Osteoblast (primary cell): ENCODE results near the gene CYP26B1. TPM values are rescaled to one million over a fixed set of nuclear protein-coding genes. Genes with fewer than 3 reads are reported as not detected.

Experiments used
- DNase-seq: peaks from one replicate; pipeline ENCODE4 v3.0.0; 2011; ENCODE audit warnings: low spot score, mixed read lengths; ENCODE audit not compliant: insufficient read length; ENCODE audit errors: missing footprints
- H2AFZ ChIP-seq: 2 replicates; pipeline ENCODE4 v1.6.0; 2011; ENCODE audit warnings: mild to moderate bottlenecking, low read length
- H3K27ac ChIP-seq: 2 replicates; pipeline ENCODE4 v1.5.1; 2011; ENCODE audit warnings: mild to moderate bottlenecking, low read depth, low read length, moderate library complexity
- H3K27me3 ChIP-seq: 2 replicates; pipeline ENCODE4 v1.6.0; 2012; ENCODE audit warnings: mild to moderate bottlenecking, control low read depth, inconsistent platforms, low read length, moderate library complexity; ENCODE audit not compliant: insufficient read depth
- H3K36me3 ChIP-seq: 2 replicates; pipeline ENCODE4 v1.5.1; 2011; ENCODE audit warnings: mild to moderate bottlenecking, low read length, control low read depth, moderate library complexity; ENCODE audit not compliant: insufficient read depth
- H3K4me1 ChIP-seq: 2 replicates; pipeline ENCODE4 v1.5.1; 2011; ENCODE audit warnings: mild to moderate bottlenecking, low read length, control low read depth, moderate library complexity; ENCODE audit not compliant: insufficient read depth
- H3K4me2 ChIP-seq: 2 replicates; pipeline ENCODE4 v1.6.0; 2011; ENCODE audit warnings: mild to moderate bottlenecking, low read length; ENCODE audit not compliant: insufficient read depth
- H3K4me3 ChIP-seq: fragments of 200-600 bp; sonication (generic); 3 replicates; pipeline ENCODE4 v1.5.1; 2012; ENCODE audit warnings: mild to moderate bottlenecking, low read length, inconsistent platforms; ENCODE audit not compliant: insufficient read depth
- H3K79me2 ChIP-seq: 2 replicates; pipeline ENCODE4 v1.6.0; 2012; ENCODE audit warnings: mild to moderate bottlenecking, low read length, control low read depth, inconsistent platforms; ENCODE audit not compliant: insufficient read depth
- H3K9me3 ChIP-seq: 2 replicates; pipeline ENCODE4 v1.5.1; 2011; ENCODE audit warnings: low read depth, low read length, control low read depth
- H4K20me1 ChIP-seq: 2 replicates; pipeline ENCODE4 v1.6.0; 2012; ENCODE audit warnings: mild to moderate bottlenecking, low read length, control low read depth; ENCODE audit not compliant: insufficient read depth
- CTCF ChIP-seq: IDR thresholded peaks from 2 replicates; pipeline ENCODE4 v1.5.1; 2011; ENCODE audit warnings: mild to moderate bottlenecking, low read depth, low read length, moderate library complexity; ENCODE audit errors: extremely low read depth
- total RNA-seq: library from RNA; depleted of rRNA; stranded (reverse); fragments of >200 nt; gene quantifications from 2 replicates; pipeline ENCODE4 v1.2.3, GENCODE V29; 2012

The CYP26B1 gene
- total RNA-seq, 1 donor = under 0.01 TPM

GRCh38 chr2:72132981-72133720 is 14.5 kb downstream of the CYP26B1 start:
- Histone ChIP-seq H3K4me2 (no peak overlapping the region), H3K9me3 (no peaks in the 10 kb centered on the region), H3K27me3 (peaks cover 20% of the 10 kb centered on the region), H3K4me3 (no peak overlapping the region), H3K4me1 (no peaks in the 10 kb centered on the region), H3K79me2 (no peaks in the 10 kb centered on the region), H4K20me1 (no peaks in the 10 kb centered on the region), H3K36me3 (no peaks in the 10 kb centered on the region), H3K27ac (no peak overlapping the region), H2AFZ (no peak overlapping the region)
- no peak for TF ChIP-seq CTCF
- peak; percentile 66 for DNase-seq

GRCh38 chr2:72131916-72132841 is 15.5 kb downstream of the CYP26B1 start:
- Histone ChIP-seq H3K4me1 (no peaks in the 10 kb centered on the region), H4K20me1 (no peaks in the 10 kb centered on the region), H3K9me3 (no peaks in the 10 kb centered on the region), H3K36me3 (no peaks in the 10 kb centered on the region), H3K4me2 (no peak overlapping the region), H3K4me3 (no peak overlapping the region), H3K79me2 (no peaks in the 10 kb centered on the region), H3K27me3 (peaks cover 24% of the 10 kb centered on the region), H3K27ac (no peak overlapping the region), H2AFZ (no peak overlapping the region)
- TF ChIP-seq CTCF = no peak
- peak; percentile 80 for DNase-seq

- no peaks in the 10 kb centered on the region for H3K9me3 ChIP-seq
- H4K20me1 ChIP-seq = no peaks in the 10 kb centered on the region
- H3K4me1 ChIP-seq = no peaks in the 10 kb centered on the region
- no peak overlapping the region for H3K4me2 ChIP-seq
- TF ChIP-seq CTCF = no peak
- H3K79me2 ChIP-seq = no peaks in the 10 kb centered on the region
- peaks cover 19% of the 10 kb centered on the region for H3K27me3 ChIP-seq
- no peaks in the 10 kb centered on the region for H3K36me3 ChIP-seq
- peak; percentile 83 for DNase-seq
- no peak overlapping the region for H2AFZ ChIP-seq
- H3K27ac ChIP-seq = no peak overlapping the region
- no peak overlapping the region for H3K4me3 ChIP-seq
These were observed 16.2 kb downstream of the CYP26B1 start for GRCh38 chr2:72131371-72131891.
